ENCODE data around the gene ING4.
"Not testable (repeated sequence)": the region's sequence is repeated elsewhere in the genome, so short reads cannot be mapped to it uniquely, and the experiment has no call there.

Gene ING4

GRCh38 chr12:6662906-6663742 lies at the start of gene ING4:
TSS of gene ING4 (minus strand) at chr12:6663119. CDS start at chr12:6663101, 18 bp downstream.
- peaks cover 3% of the 10 kb centered on the region for H3K27me3 Mint-ChIP-seq (ENCODE audit: low read depth)
- peak within 1 kb of the TSS; percentile 92 to 94 (median 93) for H3K4me3 Mint-ChIP-seq
- H3K9me3 Mint-ChIP-seq = no peaks in the 10 kb centered on the region
- H3K4me1 Mint-ChIP-seq = peaks cover 16% of the 10 kb centered on the region
- H3K36me3 Mint-ChIP-seq (ENCODE audit: low read depth) = peaks cover 27% of the 10 kb centered on the region
- TF ChIP-seq, protein P1, sequence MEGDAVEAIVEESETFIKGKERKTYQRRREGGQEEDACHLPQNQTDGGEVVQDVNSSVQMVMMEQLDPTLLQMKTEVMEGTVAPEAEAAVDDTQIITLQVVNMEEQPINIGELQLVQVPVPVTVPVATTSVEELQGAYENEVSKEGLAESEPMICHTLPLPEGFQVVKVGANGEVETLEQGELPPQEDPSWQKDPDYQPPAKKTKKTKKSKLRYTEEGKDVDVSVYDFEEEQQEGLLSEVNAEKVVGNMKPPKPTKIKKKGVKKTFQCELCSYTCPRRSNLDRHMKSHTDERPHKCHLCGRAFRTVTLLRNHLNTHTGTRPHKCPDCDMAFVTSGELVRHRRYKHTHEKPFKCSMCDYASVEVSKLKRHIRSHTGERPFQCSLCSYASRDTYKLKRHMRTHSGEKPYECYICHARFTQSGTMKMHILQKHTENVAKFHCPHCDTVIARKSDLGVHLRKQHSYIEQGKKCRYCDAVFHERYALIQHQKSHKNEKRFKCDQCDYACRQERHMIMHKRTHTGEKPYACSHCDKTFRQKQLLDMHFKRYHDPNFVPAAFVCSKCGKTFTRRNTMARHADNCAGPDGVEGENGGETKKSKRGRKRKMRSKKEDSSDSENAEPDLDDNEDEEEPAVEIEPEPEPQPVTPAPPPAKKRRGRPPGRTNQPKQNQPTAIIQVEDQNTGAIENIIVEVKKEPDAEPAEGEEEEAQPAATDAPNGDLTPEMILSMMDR (IDR thresholded peaks at IDR 0.05; ENCODE audit: unreplicated experiment in 3 of 3) = no peak
- H3K27ac Mint-ChIP-seq = peak within 1 kb of the TSS; percentile 75 to 89 (median 85)

GRCh38 chr12:6708960-6709394 lies 46.1 kb upstream of the ING4 start:
- Mint-ChIP-seq H3K4me3 (no peak overlapping the region), H3K27me3 (ENCODE audit: low read depth) (peaks cover 11% of the 10 kb centered on the region), H3K27ac (no peak overlapping the region), H3K9me3 (no peaks in the 10 kb centered on the region), H3K36me3 (ENCODE audit: low read depth) (no peaks in the 10 kb centered on the region), H3K4me1 (no peaks in the 10 kb centered on the region)
- TF ChIP-seq, protein P1 (IDR thresholded peaks at IDR 0.05; ENCODE audit: unreplicated experiment in 3 of 3) = no peak

GRCh38 chr12:6708351-6708750 lies 45.4 kb upstream of the ING4 start:
- not testable (repeated sequence) for H3K9me3 Mint-ChIP-seq; H3K4me1 Mint-ChIP-seq; H3K36me3 Mint-ChIP-seq (ENCODE audit: low read depth); H3K27ac Mint-ChIP-seq; H3K4me3 Mint-ChIP-seq
- H3K27me3 Mint-ChIP-seq (ENCODE audit: low read depth) = peaks cover 15% of the 10 kb centered on the region

- peak overlapping the region in 1 of 3 experiments; percentile 0 for H3K27ac Mint-ChIP-seq
- H3K4me3 Mint-ChIP-seq = peak overlapping the region; percentile 41 to 67 (median 59)
- H3K4me1 Mint-ChIP-seq = peaks cover 8% of the 10 kb centered on the region
- TF ChIP-seq, protein P1 (IDR thresholded peaks at IDR 0.05; ENCODE audit: unreplicated experiment in 3 of 3) = no peak
- no peaks in the 10 kb centered on the region for H3K9me3 Mint-ChIP-seq
- H3K36me3 Mint-ChIP-seq (ENCODE audit: low read depth) = no peaks in the 10 kb centered on the region
- peaks cover 46% of the 10 kb centered on the region for H3K27me3 Mint-ChIP-seq (ENCODE audit: low read depth)
Measured at GRCh38 chr12:6703631-6704030, 40.7 kb upstream of the ING4 start.

GRCh38 chr12:6701078-6701768 lies 38.3 kb upstream of the ING4 start:
- peaks cover 55% of the 10 kb centered on the region for H3K27me3 Mint-ChIP-seq (ENCODE audit: low read depth)
- H3K4me1 Mint-ChIP-seq = peaks cover 8% of the 10 kb centered on the region
- peak overlapping the region in 2 of 3 experiments; percentile 2 to 70 for H3K27ac Mint-ChIP-seq
- H3K36me3 Mint-ChIP-seq (ENCODE audit: low read depth) = no peaks in the 10 kb centered on the region
- peak overlapping the region; percentile 79 to 86 (median 80) for H3K4me3 Mint-ChIP-seq
- TF ChIP-seq, protein P1 (IDR thresholded peaks at IDR 0.05; ENCODE audit: unreplicated experiment in 3 of 3) = no peak
- no peaks in the 10 kb centered on the region for H3K9me3 Mint-ChIP-seq

- no peaks in the 10 kb centered on the region for H3K36me3 Mint-ChIP-seq (ENCODE audit: low read depth)
- TF ChIP-seq, protein P1 (IDR thresholded peaks at IDR 0.05; ENCODE audit: unreplicated experiment in 3 of 3) = no peak
- H3K4me3 Mint-ChIP-seq = peak within 1 kb of the TSS; percentile 85 to 90 (median 85)
- H3K4me1 Mint-ChIP-seq = peaks cover 8% of the 10 kb centered on the region
- peak within 1 kb of the TSS; percentile 18 to 70 (median 50) for H3K27ac Mint-ChIP-seq
- no peaks in the 10 kb centered on the region for H3K9me3 Mint-ChIP-seq
- H3K27me3 Mint-ChIP-seq (ENCODE audit: low read depth) = peaks cover 55% of the 10 kb centered on the region
Measured at GRCh38 chr12:6700646-6701051, 37.7 kb upstream of the ING4 start, which contains the start of gene PIANP. TSS of gene PIANP (minus strand) at chr12:6700815. CDS start at chr12:6698061, 2,754 bp downstream.

Data from nephron (organoid).